ENCODE data around the gene TRIM16.
"Not testable (repeated sequence)": the region's sequence is repeated elsewhere in the genome, so short reads cannot be mapped to it uniquely, and the experiment has no call there.

The TRIM16 gene

DNA sequence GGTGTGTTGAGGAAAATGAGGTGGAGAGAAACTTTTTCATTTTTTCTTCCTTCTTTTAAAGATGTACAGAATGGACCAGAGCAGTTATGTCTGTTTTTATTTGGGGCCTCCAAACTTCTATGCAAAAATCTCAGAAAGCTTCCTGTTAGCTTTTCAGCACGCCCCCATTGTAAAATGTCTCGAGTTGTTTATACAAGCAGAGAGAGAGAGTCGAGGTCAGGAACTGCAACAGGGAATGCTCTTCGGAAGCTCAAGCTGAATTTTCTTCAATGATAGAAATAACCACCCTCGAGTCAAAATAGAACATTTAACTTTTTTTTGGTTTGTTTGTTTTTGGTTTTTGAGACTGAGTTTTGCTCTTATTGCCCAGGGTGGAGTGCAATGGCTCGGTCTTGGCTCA, 68.3 kb downstream of the TRIM16 start:
- DNase-seq (ENCODE audit: low read depth) = not testable (repeated sequence)

DNA sequence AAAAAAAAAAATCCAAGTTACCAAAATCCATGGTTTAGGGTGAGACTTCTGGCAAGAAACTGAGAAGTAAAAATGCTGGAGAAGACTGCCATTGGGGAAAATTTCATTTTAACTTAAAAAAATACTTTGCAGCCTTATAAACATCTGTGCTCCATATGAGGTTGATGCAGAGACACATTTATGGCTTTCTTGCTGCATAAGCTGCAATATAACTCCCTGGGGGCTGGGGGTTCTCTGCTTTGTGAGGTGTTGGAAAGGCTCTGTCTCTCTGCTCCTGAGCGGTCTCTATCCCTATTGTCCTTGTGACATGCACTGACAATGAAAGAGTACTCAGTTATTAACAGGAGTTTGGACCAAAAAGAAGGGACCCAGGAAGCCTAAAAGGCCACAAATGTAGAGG, 71.0 kb downstream of the TRIM16 start:
- DNase-seq (ENCODE audit: low read depth) = not testable (repeated sequence)

DNA sequence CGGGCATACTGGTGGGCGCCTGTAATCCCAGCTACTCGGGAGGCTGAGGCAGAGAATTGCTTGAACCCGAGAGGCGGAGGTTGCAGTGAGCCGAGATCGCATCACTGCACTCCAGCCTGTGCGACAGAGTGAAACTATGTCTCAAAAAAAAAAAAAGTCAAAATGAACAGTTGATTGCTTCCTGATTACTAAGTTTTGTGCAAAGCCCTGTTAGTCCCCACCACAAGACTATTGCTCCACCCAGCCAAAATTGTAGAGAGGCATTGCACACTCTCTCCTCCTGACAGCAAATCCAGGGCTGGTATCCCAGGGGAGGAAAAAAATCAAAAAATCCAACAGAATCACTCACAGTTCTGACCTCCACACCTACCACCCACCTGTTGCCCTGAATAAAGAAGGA, 91.2 kb downstream of the TRIM16 start:
- not testable (repeated sequence) for DNase-seq (ENCODE audit: low read depth)

DNA sequence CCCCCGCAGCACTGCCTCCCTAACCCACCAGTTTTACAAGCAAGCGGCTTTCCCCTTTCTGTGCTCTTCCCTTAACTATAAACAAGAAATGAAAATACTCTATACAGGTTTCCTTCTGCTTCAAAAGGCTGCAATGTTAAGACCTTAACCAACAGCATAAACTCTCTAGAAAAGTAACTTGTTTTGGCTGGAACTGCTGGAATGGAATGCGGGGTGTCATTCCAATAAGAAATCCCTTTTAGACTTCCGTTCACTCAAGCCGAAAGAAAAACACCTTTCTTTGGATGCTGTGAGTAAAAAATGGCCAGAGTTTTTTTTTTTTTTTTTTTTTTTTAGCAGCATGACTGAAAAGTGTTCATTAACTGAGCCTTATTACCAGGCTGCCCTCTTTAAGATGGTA, 92.1 kb downstream of the TRIM16 start:
- DNase-seq (ENCODE audit: low read depth) = not testable (repeated sequence)

DNA sequence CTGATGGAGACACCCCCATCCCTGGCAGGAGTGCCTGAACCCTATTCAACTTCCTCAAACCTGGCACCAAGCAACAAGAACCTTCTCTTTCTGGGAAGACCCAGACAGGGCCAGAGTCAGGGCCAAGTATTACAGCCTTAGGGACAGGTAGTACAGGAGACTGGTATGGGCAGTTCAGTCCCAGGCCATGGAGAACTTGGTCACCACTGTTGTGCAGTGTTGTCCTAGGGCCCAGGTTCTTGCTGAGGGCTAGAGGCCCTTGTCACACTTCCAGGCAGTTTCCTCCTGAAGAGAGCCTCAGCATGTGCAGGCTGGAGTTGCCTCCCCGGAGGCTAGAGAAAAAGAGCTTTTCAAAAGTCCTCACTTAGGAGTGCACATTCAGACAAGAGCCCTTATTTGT, 93.3 kb downstream of the TRIM16 start:
- DNase-seq (ENCODE audit: low read depth) = not testable (repeated sequence)

DNA sequence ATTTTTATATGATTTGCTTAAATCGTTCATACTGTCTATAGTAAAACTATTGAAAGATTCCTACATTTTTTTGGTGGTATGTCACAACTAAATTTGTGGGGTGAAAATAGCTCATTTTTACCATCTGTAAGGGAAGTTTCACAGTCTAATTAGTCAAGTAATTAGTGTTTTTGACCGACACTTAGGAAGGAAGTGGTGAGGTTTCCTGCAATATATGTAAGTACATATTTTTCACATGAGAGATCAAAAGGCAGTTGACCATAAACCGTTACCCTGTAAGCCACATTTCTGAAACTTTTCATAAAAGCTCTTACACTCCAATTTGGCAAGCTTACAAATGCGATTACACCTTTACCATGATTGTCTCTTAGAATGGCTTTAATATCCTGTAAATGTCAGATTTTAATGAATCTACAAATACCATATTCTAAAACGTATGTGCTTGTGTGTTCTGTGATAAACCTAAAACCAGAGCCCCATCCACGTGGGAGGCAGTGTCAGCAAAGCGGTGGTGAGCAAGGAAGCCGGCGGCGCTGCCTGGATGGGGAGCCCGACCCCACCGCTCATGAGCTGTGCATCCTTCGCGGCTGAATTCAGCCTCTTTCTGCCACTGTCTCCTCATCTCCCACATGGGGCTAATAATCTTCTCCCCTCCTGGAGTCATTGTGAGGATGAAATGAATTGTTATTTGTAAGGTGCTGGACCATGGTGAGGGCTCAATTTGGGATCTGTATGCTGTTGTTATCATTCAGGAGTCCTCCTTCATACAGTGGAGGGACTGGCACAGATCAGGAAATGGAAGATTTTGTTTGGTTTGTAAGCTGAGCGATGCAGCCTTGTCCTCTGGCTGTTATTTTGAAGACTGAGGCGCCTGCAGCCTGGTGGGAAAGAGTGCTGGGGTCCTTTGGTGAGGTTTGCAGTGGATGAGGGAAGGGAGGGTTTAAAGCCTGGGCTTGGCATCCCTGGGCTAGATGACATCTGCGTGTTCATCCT, 94.3 kb downstream of the TRIM16 start:
- not testable (repeated sequence) for DNase-seq (ENCODE audit: low read depth)

DNA sequence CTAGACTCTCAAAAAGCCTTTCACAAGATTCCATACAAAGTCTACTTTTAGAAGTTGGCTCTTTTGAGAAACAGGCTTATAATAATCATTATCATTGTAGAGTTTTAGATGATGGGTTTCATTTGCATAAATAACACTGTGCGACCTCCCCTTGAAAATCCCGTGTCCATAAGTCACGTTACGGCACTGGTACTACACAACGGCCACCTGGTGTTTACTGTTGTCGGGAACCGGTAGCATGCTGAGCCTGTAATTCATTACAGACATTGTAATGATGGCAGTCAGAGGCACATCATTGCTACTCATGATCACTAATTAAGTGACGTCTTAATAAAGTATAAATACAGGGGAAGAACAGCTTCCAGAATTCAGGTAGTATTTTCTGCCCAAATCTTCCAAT, 96.1 kb downstream of the TRIM16 start:
- DNase-seq (ENCODE audit: low read depth) = not testable (repeated sequence)

DNA sequence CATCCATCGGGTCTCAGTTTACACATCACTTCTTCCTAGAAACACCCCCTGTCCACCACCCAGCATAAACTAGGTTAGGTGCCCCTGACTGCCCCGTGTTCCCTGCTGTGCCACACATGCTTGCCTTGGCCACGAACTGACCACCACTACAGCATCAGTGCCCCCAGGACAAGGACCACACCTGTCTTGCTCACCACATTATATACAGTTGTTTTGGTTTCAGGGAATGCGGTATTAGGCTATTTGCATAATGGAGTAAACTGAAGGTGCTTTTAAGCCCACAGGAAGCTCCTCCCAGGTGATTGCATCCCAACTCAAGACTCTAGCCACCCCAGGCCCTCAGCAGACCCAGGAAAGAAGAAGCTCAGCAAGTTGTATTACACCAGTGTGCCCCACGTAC, 100.8 kb downstream of the TRIM16 start:
- not testable (repeated sequence) for DNase-seq (ENCODE audit: low read depth)

DNA sequence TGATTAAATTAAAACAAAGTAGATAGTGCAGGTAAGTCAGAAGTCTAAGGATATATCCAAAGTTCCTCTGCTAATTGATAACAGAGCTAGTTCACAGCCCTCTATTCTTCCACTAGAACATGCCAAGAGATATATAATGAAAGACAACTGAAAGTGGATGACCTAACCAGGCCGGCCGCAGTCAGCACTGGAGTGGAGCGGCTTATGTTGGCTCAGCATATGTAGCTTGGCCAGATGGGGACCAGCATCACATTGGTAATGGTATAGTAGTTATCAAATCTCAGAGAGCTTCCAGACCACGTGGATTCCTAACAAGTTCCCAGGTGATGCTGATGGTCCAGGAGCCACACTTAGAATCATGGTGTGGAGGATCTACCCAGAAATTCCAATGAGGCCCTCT, 102.6 kb downstream of the TRIM16 start:
- DNase-seq (ENCODE audit: low read depth) = not testable (repeated sequence)
